H9 (cell line): ENCODE data around the gene RSBN1L. TPM values are rescaled to one million over a fixed set of nuclear protein-coding genes. Genes with fewer than 3 reads are reported as not detected.

Source experiments
- DNase-seq: peaks from one replicate; pipeline ENCODE4 v3.0.0-alpha.2; 2017
- H2AFZ ChIP-seq: one replicate; pipeline ENCODE4 v1.6.1; 2013; ENCODE audit warnings: mild to moderate bottlenecking, low read length, control low read depth, moderate library complexity
- H2AK5ac ChIP-seq: 2 replicates; pipeline ENCODE4 v1.6.1; 2013; ENCODE audit warnings: low read length, control low read depth, mixed read lengths; ENCODE audit not compliant: insufficient read length
- H2BK120ac ChIP-seq: one replicate; pipeline ENCODE4 v1.6.1; 2013; ENCODE audit warnings: low read depth, mild to moderate bottlenecking, low read length, control low read depth, inconsistent platforms; ENCODE audit not compliant: poor library complexity, severe bottlenecking
- H2BK12ac ChIP-seq: 2 replicates; pipeline ENCODE4 v1.6.1; 2013; ENCODE audit warnings: low read length, control low read depth, mixed read lengths, low read depth; ENCODE audit not compliant: insufficient read length
- H2BK15ac ChIP-seq: 2 replicates; pipeline ENCODE4 v1.6.1; 2013; ENCODE audit warnings: low read depth, low read length, control low read depth
- H2BK20ac ChIP-seq: one replicate; pipeline ENCODE4 v1.6.1; 2013; ENCODE audit warnings: low read depth, mild to moderate bottlenecking, low read length, control low read depth, inconsistent platforms; ENCODE audit not compliant: poor library complexity, severe bottlenecking
- H2BK5ac ChIP-seq: 2 replicates; pipeline ENCODE4 v1.6.1; 2013; ENCODE audit warnings: low read length, control low read depth, mixed read lengths; ENCODE audit not compliant: insufficient read length
- H3K14ac ChIP-seq: 2 replicates; pipeline ENCODE4 v1.6.1; 2013; ENCODE audit warnings: low read length, control low read depth; ENCODE audit not compliant: insufficient read depth
- H3K18ac ChIP-seq: 2 replicates; pipeline ENCODE4 v1.6.1; 2013; ENCODE audit warnings: low read depth, mild to moderate bottlenecking, mixed read lengths, low read length, control low read depth; ENCODE audit not compliant: insufficient read length
- H3K23ac ChIP-seq: 2 replicates; pipeline ENCODE4 v1.6.1; 2013; ENCODE audit warnings: low read length, control low read depth, mixed read lengths, low read depth; ENCODE audit not compliant: insufficient read length
- H3K23me2 ChIP-seq: 2 replicates; pipeline ENCODE4 v1.6.1; 2013; ENCODE audit warnings: low read depth, mild to moderate bottlenecking, mixed read lengths, low read length, control low read depth; ENCODE audit not compliant: insufficient read length, poor library complexity, severe bottlenecking
- H3K27ac ChIP-seq: 2 replicates; pipeline ENCODE4 v1.5.1; 2013; ENCODE audit warnings: low read length, control low read depth, mixed read lengths, low read depth; ENCODE audit not compliant: insufficient read length
- H3K27me3 ChIP-seq: 2 replicates; pipeline ENCODE4 v1.6.1; 2013; ENCODE audit warnings: low read length, control low read depth, inconsistent platforms; ENCODE audit not compliant: insufficient read depth
- H3K4ac ChIP-seq: 2 replicates; pipeline ENCODE4 v1.6.1; 2013; ENCODE audit warnings: low read depth, mild to moderate bottlenecking, control low read depth, inconsistent platforms, low read length, moderate library complexity
- H3K4me1 ChIP-seq: 2 replicates; pipeline ENCODE4 v1.6.1; 2013; ENCODE audit warnings: low read length, control low read depth, inconsistent platforms; ENCODE audit not compliant: insufficient read depth
- H3K4me2 ChIP-seq: 2 replicates; pipeline ENCODE4 v1.6.1; 2013; ENCODE audit warnings: low read length, control low read depth, mixed read lengths; ENCODE audit not compliant: insufficient read length, insufficient read depth
- H3K56ac ChIP-seq: 2 replicates; pipeline ENCODE4 v1.6.1; 2013; ENCODE audit warnings: low read depth, mild to moderate bottlenecking, mixed read lengths, low read length, control low read depth; ENCODE audit not compliant: insufficient read length
- H3K79me1 ChIP-seq: 2 replicates; pipeline ENCODE4 v1.6.1; 2013; ENCODE audit warnings: low read depth, mild to moderate bottlenecking, moderate library complexity, low read length, control low read depth, inconsistent platforms; ENCODE audit not compliant: insufficient read depth, poor library complexity, severe bottlenecking
- H3K79me2 ChIP-seq: 2 replicates; pipeline ENCODE4 v1.6.1; 2013; ENCODE audit warnings: low read length, control low read depth, inconsistent platforms; ENCODE audit not compliant: insufficient read depth
- H3K9ac ChIP-seq: 2 replicates; pipeline ENCODE4 v1.6.1; 2013; ENCODE audit warnings: low read length, control low read depth, mixed read lengths; ENCODE audit not compliant: insufficient read length; ENCODE audit errors: extremely low read depth
- H3K9me3 ChIP-seq: one replicate; pipeline ENCODE4 v1.6.1; 2013; ENCODE audit warnings: low read depth, low read length, inconsistent platforms; ENCODE audit not compliant: control insufficient read depth
- H3T11ph ChIP-seq: one replicate; pipeline ENCODE4 v1.6.1; 2013; ENCODE audit warnings: mild to moderate bottlenecking, low read length, control low read depth, inconsistent platforms
- H4K20me1 ChIP-seq: one replicate; pipeline ENCODE4 v1.6.1; 2013; ENCODE audit not compliant: control insufficient read depth, insufficient read length, insufficient read depth
- H4K5ac ChIP-seq: 2 replicates; pipeline ENCODE4 v1.6.1; 2013; ENCODE audit warnings: low read depth, mild to moderate bottlenecking, mixed read lengths, low read length, control low read depth; ENCODE audit not compliant: insufficient read length
- H4K8ac ChIP-seq: replicated peaks from 2 replicates; pipeline ENCODE4 v1.6.1; 2013; ENCODE audit warnings: low read length, control low read depth, mixed read lengths, low read depth; ENCODE audit not compliant: insufficient read length
- H4K91ac ChIP-seq: 2 replicates; pipeline ENCODE4 v1.6.1; 2013; ENCODE audit warnings: low read depth, mild to moderate bottlenecking, moderate library complexity, mixed read lengths, low read length, control low read depth; ENCODE audit not compliant: insufficient read length
- H3K27ac Mint-ChIP-seq, 3 experiments: 2 replicates in 2 of 3; 3 replicates in 1 of 3; pipeline ENCODE4 v1.8.0; 2020 to 2021; ENCODE audit warnings: mixed read lengths in 3 of 3, mild to moderate bottlenecking in 1 of 3, moderate library complexity in 1 of 3
- H3K27me3 Mint-ChIP-seq: 2 replicates; pipeline ENCODE4 v1.8.0; 2021; ENCODE audit warnings: low read depth, mild to moderate bottlenecking, moderate library complexity, mixed read lengths
- H3K36me3 Mint-ChIP-seq, 3 experiments: 2 replicates in 2 of 3; 3 replicates in 1 of 3; pipeline ENCODE4 v1.8.0; 2020 to 2021; ENCODE audit warnings: low read depth in 3 of 3, mixed read lengths in 3 of 3; ENCODE audit not compliant: insufficient read depth in 1 of 3
- H3K4me1 Mint-ChIP-seq, 2 experiments: 2 replicates each; pipeline ENCODE4 v1.8.0; 2020; ENCODE audit warnings: mixed read lengths in 2 of 2
- H3K4me3 Mint-ChIP-seq, 2 experiments: 2 replicates in 1 of 2; 3 replicates in 1 of 2; pipeline ENCODE4 v1.8.0; 2020 to 2021; ENCODE audit warnings: mild to moderate bottlenecking in 2 of 2, mixed read lengths in 2 of 2, moderate library complexity in 1 of 2
- H3K9me3 Mint-ChIP-seq, 2 experiments: 2 replicates in 1 of 2; 3 replicates in 1 of 2; pipeline ENCODE4 v1.8.0; 2020; ENCODE audit warnings: mild to moderate bottlenecking in 2 of 2, mixed read lengths in 2 of 2, moderate library complexity in 1 of 2
- CTCF ChIP-seq: fragments of 200-600 bp; sonication (generic); conservative IDR thresholded peaks from 3 replicates; pipeline ENCODE4 v1.8.0; 2021; ENCODE audit warnings: antibody characterized with exemption, mild to moderate bottlenecking
- WGBS: extraction: QIAGEN DNeasy Blood & Tissue Kit; methylation state at CpG from one replicate; pipeline ENCODE4 v1.1.7; 2013; ENCODE audit warnings: missing lambda C conversion rate, low lambda C conversion rate, mixed read lengths; ENCODE audit not compliant: insufficient read length; ENCODE audit errors: extremely low coverage; 5-methylcytosine and 5-hydroxymethylcytosine counted together
- total RNA-seq: library from RNA; stranded (reverse); gene quantifications from 2 replicates; pipeline ENCODE4 v1.2.1, GENCODE V29; 2021

RSBN1L gene
- total RNA-seq, 1 experiment from 2014 or later = 20.6 TPM

GRCh38 chr7:77791336-77791735 lies 95.1 kb downstream of the RSBN1L start:
- Mint-ChIP-seq H3K4me3 (no peak overlapping the region), H3K9me3 (no peaks in the 10 kb centered on the region; a peak in 1 of 5 replicates), H3K36me3 (peaks cover 3 to 14% (median 10%) of the 10 kb centered on the region in 3 experiments; a peak in 6 of 7 replicates), H3K4me1 (peaks cover 6 to 11% of the 10 kb centered on the region in 2 experiments), H3K27me3 (no peaks in the 10 kb centered on the region), H3K27ac (peak overlapping the region in 2 of 3 experiments; percentile 2 to 37; a peak in 2 of 7 replicates)
- Histone ChIP-seq H4K20me1 (no peaks in the 10 kb centered on the region), H3K4me1 (no peaks in the 10 kb centered on the region), H3K18ac (no peak overlapping the region), H3K27ac (no peak overlapping the region), H2BK15ac (no peak overlapping the region), H3K23me2 (no peaks in the 10 kb centered on the region), H4K8ac (no peak overlapping the region), H3K56ac (no peak overlapping the region), H3K79me2 (peaks cover 2% of the 10 kb centered on the region; the same call in 1 of the 2 replicates), H2BK12ac (no peak overlapping the region), H3K79me1 (no peaks in the 10 kb centered on the region), H3K9me3 (no peaks in the 10 kb centered on the region), H3K23ac (no peak overlapping the region), H3K14ac (no peak overlapping the region), H2AFZ (no peak overlapping the region), H2BK20ac (no peak overlapping the region), H4K5ac (no peak overlapping the region), H2BK5ac (no peak overlapping the region), H3K9ac (no peak overlapping the region), H2AK5ac (no peak overlapping the region), H3T11ph (no peak overlapping the region), H3K4ac (no peak overlapping the region), H4K91ac (no peak overlapping the region), H3K27me3 (no peaks in the 10 kb centered on the region), H2BK120ac (no peak overlapping the region), H3K4me2 (no peak overlapping the region)
- no peak for DNase-seq
- TF ChIP-seq CTCF = no peak
- WGBS = no CpG with 5 or more reads among the region's 6 CpGs
